HepG2 (cell line): ENCODE data around the gene OMG.

ENCODE experiments used
- CEBPG ChIP-seq: IDR thresholded peaks from 2 replicates; pipeline ENCODE4 v1.6.1; 2016
- KLF9 ChIP-seq: IDR thresholded peaks from 2 replicates; pipeline ENCODE4 v1.6.1; 2016; ENCODE audit warnings: low read depth
- REXO4 ChIP-seq: sonication (generic); formaldehyde crosslinking; IDR thresholded peaks from 2 replicates; pipeline ENCODE4 v1.8.0; 2022; ENCODE audit warnings: missing genetic modification reagents, mild to moderate bottlenecking, borderline replicate concordance
- SNAPC5 ChIP-seq: sonication (generic); formaldehyde crosslinking; IDR thresholded peaks from 2 replicates; pipeline ENCODE4 v1.8.1; 2023; ENCODE audit warnings: mild to moderate bottlenecking, missing genetic modification reagents, borderline replicate concordance
- THAP11 ChIP-seq: IDR thresholded peaks from 2 replicates; pipeline ENCODE4 v1.6.1; 2016; ENCODE audit warnings: missing biosample characterization, missing genetic modification reagents
- ZBTB34 ChIP-seq: sonication (generic); formaldehyde crosslinking; IDR thresholded peaks from 2 replicates; pipeline ENCODE4 v1.8.0; 2022; ENCODE audit warnings: mild to moderate bottlenecking, missing genetic modification reagents
- ZNF12 ChIP-seq: sonication (generic); formaldehyde crosslinking; IDR thresholded peaks from 2 replicates; pipeline ENCODE4 v1.5.0; 2020; ENCODE audit warnings: missing genetic modification reagents
- ZNF674 ChIP-seq: sonication (generic); formaldehyde crosslinking; IDR thresholded peaks from 2 replicates; pipeline ENCODE4 v1.5.0; 2020; ENCODE audit warnings: low read depth, mild to moderate bottlenecking, missing genetic modification reagents
- ZNF777 ChIP-seq: sonication (generic); formaldehyde crosslinking; IDR thresholded peaks from 2 replicates; pipeline ENCODE4 v1.4.0; 2020; ENCODE audit warnings: missing genetic modification reagents
- ZNF83 ChIP-seq: sonication (generic); formaldehyde crosslinking; IDR thresholded peaks from 2 replicates; pipeline ENCODE4 v1.4.0; 2020; ENCODE audit warnings: missing genetic modification reagents, mild to moderate bottlenecking, borderline replicate concordance
- TF ChIP-seq, protein P1 (sequence below): sonication (generic); formaldehyde crosslinking; IDR thresholded peaks from 2 replicates; pipeline ENCODE4 v1.8.0; 2022; ENCODE audit warnings: mild to moderate bottlenecking, missing genetic modification reagents; ENCODE audit not compliant: insufficient replicate concordance
- TF ChIP-seq, protein P2 (sequence below): sonication (generic); formaldehyde crosslinking; IDR thresholded peaks from 2 replicates; pipeline ENCODE4 v1.4.0; 2020; ENCODE audit warnings: low read depth, mild to moderate bottlenecking, missing genetic modification reagents

- no peak for TF ChIP-seq CEBPG (CRISPR knock-in tag)
- TF ChIP-seq ZNF12 (CRISPR knock-in tag): no peak
- TF ChIP-seq, protein P1, sequence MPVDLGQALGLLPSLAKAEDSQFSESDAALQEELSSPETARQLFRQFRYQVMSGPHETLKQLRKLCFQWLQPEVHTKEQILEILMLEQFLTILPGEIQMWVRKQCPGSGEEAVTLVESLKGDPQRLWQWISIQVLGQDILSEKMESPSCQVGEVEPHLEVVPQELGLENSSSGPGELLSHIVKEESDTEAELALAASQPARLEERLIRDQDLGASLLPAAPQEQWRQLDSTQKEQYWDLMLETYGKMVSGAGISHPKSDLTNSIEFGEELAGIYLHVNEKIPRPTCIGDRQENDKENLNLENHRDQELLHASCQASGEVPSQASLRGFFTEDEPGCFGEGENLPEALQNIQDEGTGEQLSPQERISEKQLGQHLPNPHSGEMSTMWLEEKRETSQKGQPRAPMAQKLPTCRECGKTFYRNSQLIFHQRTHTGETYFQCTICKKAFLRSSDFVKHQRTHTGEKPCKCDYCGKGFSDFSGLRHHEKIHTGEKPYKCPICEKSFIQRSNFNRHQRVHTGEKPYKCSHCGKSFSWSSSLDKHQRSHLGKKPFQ (CRISPR knock-in tag): no peak
- no peak for TF ChIP-seq ZNF674 (CRISPR knock-in tag)
- TF ChIP-seq SNAPC5 (CRISPR knock-in tag): no peak
- no peak for TF ChIP-seq ZNF777 (CRISPR knock-in tag)
- no peak for TF ChIP-seq THAP11 (CRISPR knock-in tag)
- no peak for TF ChIP-seq KLF9 (CRISPR knock-in tag)
- TF ChIP-seq ZNF83 (CRISPR knock-in tag): no peak
- no peak for TF ChIP-seq ZBTB34
- TF ChIP-seq REXO4 (CRISPR knock-in tag): no peak
- TF ChIP-seq, protein P2, sequence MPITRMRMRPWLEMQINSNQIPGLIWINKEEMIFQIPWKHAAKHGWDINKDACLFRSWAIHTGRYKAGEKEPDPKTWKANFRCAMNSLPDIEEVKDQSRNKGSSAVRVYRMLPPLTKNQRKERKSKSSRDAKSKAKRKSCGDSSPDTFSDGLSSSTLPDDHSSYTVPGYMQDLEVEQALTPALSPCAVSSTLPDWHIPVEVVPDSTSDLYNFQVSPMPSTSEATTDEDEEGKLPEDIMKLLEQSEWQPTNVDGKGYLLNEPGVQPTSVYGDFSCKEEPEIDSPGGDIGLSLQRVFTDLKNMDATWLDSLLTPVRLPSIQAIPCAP: no peak
These were observed 21.3 kb upstream of the OMG start for GRCh38 chr17:31318298-31318801.
